Panc1 (cell line): Measurements from ENCODE around the gene MMS22L. TPM values are rescaled to one million over a fixed set of nuclear protein-coding genes. Genes with fewer than 3 reads are reported as not detected.

Experiments used
- ATAC-seq: fragments of 200-7000 bp; cut with Tn5 transposase; 2 replicates; pipeline ENCODE4 v1.9.1; 2020; ENCODE audit warnings: mild to moderate bottlenecking, moderate library complexity
- BruUV-seq: library from RNA; stranded (reverse); fragments of 400-500 nt; replicated peaks from 2 replicates; lab custom pipeline; 2021; lab: Mats Ljungman, UMichigan
- CTCF ChIA-PET: fragments of 300-600 bp; sonication (Branson Sonifier 250); formaldehyde crosslinking; loops from one replicate; lab custom pipeline; 2022; ENCODE audit warnings: antibody characterized with exemption; lab: Charles Lee
- POLR2A ChIA-PET: fragments of 300-600 bp; sonication (Branson Sonifier 250); formaldehyde crosslinking; loops from one replicate; lab custom pipeline; 2022; ENCODE audit warnings: antibody characterized with exemption; lab: Charles Lee
- DNase-seq: peaks from one replicate; pipeline ENCODE4 v3.0.0-alpha.2; 2010; ENCODE audit warnings: low read depth, low spot score
- H3K27ac ChIP-seq: 2 replicates; pipeline ENCODE4 v1.5.1; 2011; ENCODE audit warnings: mild to moderate bottlenecking, low read length, inconsistent platforms
- H3K27me3 ChIP-seq: fragments of 200-500 bp; sonication (Bioruptor generic); 2 replicates; pipeline ENCODE4 v1.6.0; 2014; ENCODE audit warnings: low read length, inconsistent platforms; ENCODE audit not compliant: control insufficient read depth, insufficient read depth
- H3K36me3 ChIP-seq: fragments of 200-500 bp; sonication (Bioruptor generic); 2 replicates; pipeline ENCODE4 v1.5.1; 2014; ENCODE audit warnings: inconsistent platforms, mild to moderate bottlenecking, low read length, moderate library complexity; ENCODE audit not compliant: control insufficient read depth, insufficient read depth
- H3K4me1 ChIP-seq: 2 replicates; pipeline ENCODE4 v1.5.1; 2011; ENCODE audit warnings: inconsistent platforms, mild to moderate bottlenecking, low read length, moderate library complexity; ENCODE audit not compliant: control insufficient read depth, insufficient read depth
- H3K4me3 ChIP-seq, 2 experiments: 2 replicates each; pipeline ENCODE4 v1.5.1; 2011 to 2012; ENCODE audit warnings: low read depth in 2 of 2, low read length in 2 of 2, mild to moderate bottlenecking in 2 of 2, inconsistent platforms in 1 of 2, moderate library complexity in 1 of 2
- H3K9me3 ChIP-seq: fragments of 200-500 bp; sonication (Bioruptor generic); 2 replicates; pipeline ENCODE4 v1.5.1; 2014; ENCODE audit warnings: low read depth, mild to moderate bottlenecking, inconsistent platforms, low read length, moderate library complexity; ENCODE audit not compliant: control insufficient read depth, insufficient read depth
- POLR2AphosphoS5 ChIP-seq: IDR thresholded peaks from 2 replicates; pipeline ENCODE4 v1.6.1; 2012; ENCODE audit warnings: mild to moderate bottlenecking, low read depth, low read length, moderate library complexity
- REST ChIP-seq, 2 experiments: IDR thresholded peaks; 2 replicates each; pipeline ENCODE4 v1.6.1; 2011 to 2012; ENCODE audit warnings: low read depth in 2 of 2, control low read depth in 1 of 2, low read length in 1 of 2, mild to moderate bottlenecking in 1 of 2, moderate library complexity in 1 of 2; ENCODE audit not compliant: insufficient read depth in 1 of 2
- SIN3A ChIP-seq: IDR thresholded peaks from 2 replicates; pipeline ENCODE4 v1.6.1; 2012; ENCODE audit warnings: low read depth, mild to moderate bottlenecking, low read length, moderate library complexity, borderline replicate concordance; ENCODE audit not compliant: insufficient read depth
- TCF7L2 ChIP-seq: IDR thresholded peaks from 2 replicates; pipeline ENCODE4 v1.6.1; 2011; ENCODE audit warnings: mild to moderate bottlenecking, low read depth, low read length, inconsistent platforms
- in situ Hi-C: cut with HindIII; loops from 2 replicates; pipeline ENCODE4 v1.10.0; 2016; ENCODE audit warnings: low sequenced_read_pairs, low pct_unique_long_range_greater_than_20kb
- intact Hi-C: fragments of 100-400 bp; cut with micrococcal nuclease; formaldehyde crosslinking; loops from one replicate; pipeline ENCODE4 v1.10.0; 2022; ENCODE audit not compliant: unreplicated experiment
- total RNA-seq: library from RNA; stranded (reverse); gene quantifications from one replicate; pipeline ENCODE4 v1.2.1, GENCODE V29; 2021; ENCODE audit not compliant: unreplicated experiment
- TF ChIP-seq, protein P1 (sequence below): fragments of 450-650 bp; IDR thresholded peaks from 2 replicates; pipeline ENCODE4 v1.5.1; 2017; ENCODE audit warnings: mild to moderate bottlenecking

The MMS22L gene
- total RNA-seq, 1 experiment from 2014 or later: 28.5 TPM

DNA sequence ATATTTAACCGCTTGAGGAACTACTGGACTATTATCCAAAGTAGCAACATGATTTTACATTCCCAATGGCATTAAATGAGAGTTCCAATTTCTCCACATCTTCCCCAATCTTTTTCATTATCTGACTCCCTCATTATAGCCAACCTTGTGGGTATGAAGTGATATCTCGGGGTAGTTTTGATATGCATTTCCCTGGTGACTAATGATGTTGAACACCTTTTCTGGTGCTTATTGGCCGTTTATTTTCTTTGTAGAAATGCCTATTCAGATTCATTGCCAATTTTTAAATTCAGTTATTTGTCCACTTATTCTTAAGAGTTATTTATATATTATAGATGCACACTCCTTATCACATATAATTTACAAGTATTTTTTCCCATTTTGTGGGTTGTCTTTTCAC, 129.0 kb downstream of the MMS22L start:
- Histone ChIP-seq H3K4me3 (no peak overlapping the region), H3K9me3 (no peaks in the 10 kb centered on the region), H3K27ac (no peak overlapping the region), H3K27me3 (no peaks in the 10 kb centered on the region), H3K4me1 (no peaks in the 10 kb centered on the region), H3K36me3 (peaks cover 2% of the 10 kb centered on the region; the same call in 1 of the 2 replicates)
- DNase-seq (no peak), ATAC-seq (no peak)
- TF ChIP-seq REST (IDR thresholded peaks at IDR 0.05; ENCODE audit: insufficient read depth in 1 of 2, low read depth in 2 of 2, low read length in 1 of 2) (no peak), TCF7L2 (no peak), SIN3A (no peak)
- CTCF ChIA-PET: no interaction called here
- intact Hi-C loops: no loop called here
- BruUV-seq: no TSS peak
- in situ Hi-C loops: no loop called here
- POLR2A ChIA-PET: no interaction called here

DNA sequence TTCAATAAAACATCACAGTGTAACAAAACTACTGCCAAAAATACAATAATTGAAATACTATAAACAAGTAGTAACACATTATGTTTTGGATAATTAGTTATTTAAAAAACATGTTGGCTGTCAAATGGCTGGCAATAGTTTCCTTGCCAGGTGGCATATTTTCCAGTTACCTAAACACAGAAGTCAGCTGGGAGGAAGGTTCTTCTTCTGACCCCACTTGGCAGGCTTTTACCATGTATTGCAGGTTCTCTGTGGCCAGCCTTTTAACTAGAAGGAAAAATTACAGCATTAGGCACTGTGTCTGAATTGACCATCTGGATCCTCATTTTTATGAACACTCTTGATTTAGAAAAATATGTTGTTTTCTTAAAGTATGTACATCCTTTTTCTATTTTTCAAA, 131.4 kb downstream of the MMS22L start:
- Histone ChIP-seq H3K9me3 (no peaks in the 10 kb centered on the region), H3K27ac (no peak overlapping the region), H3K27me3 (no peaks in the 10 kb centered on the region), H3K36me3 (peaks cover 2% of the 10 kb centered on the region; the same call in 1 of the 2 replicates), H3K4me3 (no peak overlapping the region), H3K4me1 (no peaks in the 10 kb centered on the region)
- CTCF ChIA-PET: no interaction called here
- DNase-seq (no peak), ATAC-seq (no peak)
- POLR2A ChIA-PET: no interaction called here
- no peak for TF ChIP-seq SIN3A
- TF ChIP-seq POLR2AphosphoS5: no peak
- TF ChIP-seq, protein P1, sequence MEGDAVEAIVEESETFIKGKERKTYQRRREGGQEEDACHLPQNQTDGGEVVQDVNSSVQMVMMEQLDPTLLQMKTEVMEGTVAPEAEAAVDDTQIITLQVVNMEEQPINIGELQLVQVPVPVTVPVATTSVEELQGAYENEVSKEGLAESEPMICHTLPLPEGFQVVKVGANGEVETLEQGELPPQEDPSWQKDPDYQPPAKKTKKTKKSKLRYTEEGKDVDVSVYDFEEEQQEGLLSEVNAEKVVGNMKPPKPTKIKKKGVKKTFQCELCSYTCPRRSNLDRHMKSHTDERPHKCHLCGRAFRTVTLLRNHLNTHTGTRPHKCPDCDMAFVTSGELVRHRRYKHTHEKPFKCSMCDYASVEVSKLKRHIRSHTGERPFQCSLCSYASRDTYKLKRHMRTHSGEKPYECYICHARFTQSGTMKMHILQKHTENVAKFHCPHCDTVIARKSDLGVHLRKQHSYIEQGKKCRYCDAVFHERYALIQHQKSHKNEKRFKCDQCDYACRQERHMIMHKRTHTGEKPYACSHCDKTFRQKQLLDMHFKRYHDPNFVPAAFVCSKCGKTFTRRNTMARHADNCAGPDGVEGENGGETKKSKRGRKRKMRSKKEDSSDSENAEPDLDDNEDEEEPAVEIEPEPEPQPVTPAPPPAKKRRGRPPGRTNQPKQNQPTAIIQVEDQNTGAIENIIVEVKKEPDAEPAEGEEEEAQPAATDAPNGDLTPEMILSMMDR: no peak
- TF ChIP-seq TCF7L2: no peak
- TF ChIP-seq REST (IDR thresholded peaks at IDR 0.05; ENCODE audit: insufficient read depth in 1 of 2, low read depth in 2 of 2, low read length in 1 of 2): no peak
- no TSS peak for BruUV-seq
- in situ Hi-C loops (no loop called here), intact Hi-C loops (no loop called here)
